PC-9 (cell line): Measurements from ENCODE around the gene ACCS. TPM values are rescaled to one million over a fixed set of nuclear protein-coding genes. Genes with fewer than 3 reads are reported as not detected.

Experiments
- BruUV-seq: library from RNA; stranded (reverse); fragments of 400-500 nt; replicated peaks from 2 replicates; lab custom pipeline; 2021; lab: Mats Ljungman, UMichigan
- CTCF ChIA-PET: fragments of 300-600 bp; sonication (Branson Sonifier 250); formaldehyde crosslinking; loops from one replicate; lab custom pipeline; 2022; ENCODE audit warnings: antibody characterized with exemption; lab: Charles Lee
- POLR2A ChIA-PET: fragments of 300-600 bp; sonication (Branson Sonifier 250); formaldehyde crosslinking; loops from one replicate; lab custom pipeline; 2022; ENCODE audit warnings: antibody characterized with exemption; ENCODE audit not compliant: unreplicated experiment; lab: Charles Lee
- DNase-seq, 2 experiments: peaks; one replicate each; pipeline versions ENCODE4 v3.0.0 to v3.0.0-alpha.2; 2015 to 2022; ENCODE audit warnings: mixed read lengths in 1 of 2
- H2AFZ ChIP-seq: fragments of 200-600 bp; sonication (generic); 2 replicates; pipeline ENCODE4 v1.8.1; 2017; ENCODE audit warnings: antibody characterized with exemption
- H3F3A ChIP-seq: fragments of 200-600 bp; sonication (generic); 2 replicates; pipeline ENCODE4 v1.8.1; 2017; ENCODE audit warnings: antibody characterized with exemption, mild to moderate bottlenecking, low read depth; ENCODE audit not compliant: insufficient read depth
- H3K27ac ChIP-seq: fragments of 200-600 bp; sonication (generic); 2 replicates; pipeline ENCODE4 v1.6.1; 2016; ENCODE audit warnings: mixed run types
- H3K27me3 ChIP-seq: fragments of 200-600 bp; sonication (generic); 2 replicates; pipeline ENCODE4 v1.6.1; 2016; ENCODE audit warnings: low read depth, mixed run types; ENCODE audit not compliant: insufficient read depth
- H3K36me3 ChIP-seq: fragments of 200-600 bp; sonication (generic); 2 replicates; pipeline ENCODE4 v1.6.1; 2016; ENCODE audit warnings: low read depth, mixed run types
- H3K4me1 ChIP-seq: fragments of 200-600 bp; sonication (generic); replicated peaks from 2 replicates; pipeline ENCODE4 v1.6.1; 2016; ENCODE audit warnings: mixed run types; ENCODE audit not compliant: insufficient read depth
- H3K4me2 ChIP-seq: fragments of 200-600 bp; sonication (generic); 2 replicates; pipeline ENCODE4 v1.6.1; 2017; ENCODE audit warnings: mixed run types
- H3K4me3 ChIP-seq: fragments of 200-600 bp; sonication (generic); 2 replicates; pipeline ENCODE4 v1.6.1; 2016; ENCODE audit warnings: mixed run types
- H3K79me2 ChIP-seq: fragments of 200-600 bp; sonication (generic); 2 replicates; pipeline ENCODE4 v1.6.1; 2017; ENCODE audit warnings: low read depth, mixed run types
- H3K9me2 ChIP-seq: fragments of 200-600 bp; sonication (generic); 2 replicates; pipeline ENCODE4 v1.8.1; 2017; ENCODE audit warnings: mild to moderate bottlenecking; ENCODE audit not compliant: insufficient read depth
- H3K9me3 ChIP-seq: fragments of 200-600 bp; sonication (generic); 2 replicates; pipeline ENCODE4 v1.8.1; 2016; ENCODE audit warnings: low read depth; ENCODE audit not compliant: insufficient read depth
- H4K20me1 ChIP-seq: fragments of 200-600 bp; sonication (generic); 2 replicates; pipeline ENCODE4 v1.8.1; 2017; ENCODE audit not compliant: insufficient read depth
- CTCF ChIP-seq: fragments of 200-600 bp; sonication (generic); conservative IDR thresholded peaks from 2 replicates; pipeline ENCODE4 v1.6.1; 2017; ENCODE audit warnings: mixed run types, antibody characterized with exemption, mild to moderate bottlenecking, moderate library complexity
- EZH2 ChIP-seq: fragments of 200-600 bp; sonication (generic); IDR thresholded peaks from 2 replicates; pipeline ENCODE4 v1.8.0; 2017; ENCODE audit warnings: antibody characterized with exemption, low read depth
- intact Hi-C: fragments of 100-400 bp; cut with micrococcal nuclease; formaldehyde crosslinking; loops from one replicate; pipeline ENCODE4 v1.10.0; 2022; ENCODE audit not compliant: unreplicated experiment
- total RNA-seq: library from RNA; stranded (reverse); gene quantifications from 2 replicates; pipeline ENCODE4 v1.2.3, GENCODE V29; 2021

Gene ACCS
- total RNA-seq, 1 experiment from 2014 or later: 44.6 TPM

DNA sequence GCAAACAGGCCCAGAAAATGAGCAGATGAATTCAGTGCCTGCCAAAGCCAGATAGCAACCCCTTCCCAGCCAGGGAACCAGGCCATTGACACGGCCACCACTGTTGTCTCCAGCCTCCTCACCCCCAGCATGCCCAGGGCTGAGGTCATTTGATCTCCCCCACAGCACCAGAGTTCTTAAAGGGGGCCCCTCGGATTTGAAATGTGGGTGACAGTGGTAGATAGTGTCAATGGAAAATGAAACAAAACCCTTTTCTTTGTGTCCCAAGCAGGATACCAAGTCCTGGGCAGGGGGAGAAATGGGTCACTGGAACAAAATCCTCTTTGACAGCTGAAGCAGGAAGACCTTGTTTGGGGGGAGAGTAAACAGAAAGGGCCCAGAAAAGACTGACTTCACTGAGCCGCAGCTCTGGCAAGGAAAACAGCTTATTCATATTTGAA lies 32.6 kb upstream of the ACCS start:
- ChIA-PET POLR2A (no interaction called here), CTCF (no interaction called here)
- Histone ChIP-seq H3K27ac (no peak overlapping the region), H3K27me3 (peaks cover 50% of the 10 kb centered on the region), H3K79me2 (no peaks in the 10 kb centered on the region), H3F3A (no peaks in the 10 kb centered on the region), H3K9me3 (no peaks in the 10 kb centered on the region), H3K9me2 (no peaks in the 10 kb centered on the region), H3K4me3 (no peak overlapping the region), H3K4me2 (no peak overlapping the region), H3K4me1 (no peaks in the 10 kb centered on the region), H2AFZ (no peak overlapping the region), H3K36me3 (no peaks in the 10 kb centered on the region), H4K20me1 (no peaks in the 10 kb centered on the region)
- intact Hi-C loops: no loop called here
- no TSS peak for BruUV-seq
- DNase-seq: no peak
- TF ChIP-seq EZH2 (no peak), CTCF (no peak)

- Histone ChIP-seq H3K36me3 (no peaks in the 10 kb centered on the region), H3K27ac (no peak overlapping the region), H3K4me1 (no peaks in the 10 kb centered on the region), H3K27me3 (peaks cover 54% of the 10 kb centered on the region), H3K4me2 (no peak overlapping the region), H3F3A (no peaks in the 10 kb centered on the region), H4K20me1 (no peaks in the 10 kb centered on the region), H2AFZ (no peak overlapping the region), H3K9me2 (no peaks in the 10 kb centered on the region), H3K79me2 (no peaks in the 10 kb centered on the region), H3K9me3 (no peaks in the 10 kb centered on the region), H3K4me3 (no peak overlapping the region)
- CTCF ChIA-PET: no interaction called here
- BruUV-seq: no TSS peak
- TF ChIP-seq EZH2 (no peak), CTCF (no peak)
- no peak for DNase-seq
- POLR2A ChIA-PET: no interaction called here
- intact Hi-C loops: no loop called here
These were observed 32.2 kb upstream of the ACCS start for GRCh38 chr11:44033856-44034255.

- Histone ChIP-seq H3K9me3 (no peaks in the 10 kb centered on the region), H3K27ac (no peak overlapping the region), H3K79me2 (no peaks in the 10 kb centered on the region), H3K4me2 (no peak overlapping the region), H3K36me3 (no peaks in the 10 kb centered on the region), H3K9me2 (no peaks in the 10 kb centered on the region), H4K20me1 (no peaks in the 10 kb centered on the region), H2AFZ (no peak overlapping the region), H3F3A (no peaks in the 10 kb centered on the region), H3K27me3 (peaks cover 57% of the 10 kb centered on the region), H3K4me3 (no peak overlapping the region), H3K4me1 (no peaks in the 10 kb centered on the region)
- DNase-seq: no peak
- intact Hi-C loops: no loop called here
- TF ChIP-seq EZH2 (no peak), CTCF (no peak)
- ChIA-PET CTCF (no interaction called here), POLR2A (no interaction called here)
- no TSS peak for BruUV-seq
These were observed 31.4 kb upstream of the ACCS start for GRCh38 chr11:44034639-44035038.
